Subcutaneous abdominal adipose tissue (tissue), 5 donors: ENCODE measurements around the gene MAML3.
A peak's percentile ranks its signal among the peaks of the same experiment; 100 is the strongest.

Source experiments
- H3K27ac ChIP-seq: one replicate; pipeline ENCODE4 v1.7.0; 2013; ENCODE audit warnings: low read depth, mild to moderate bottlenecking, inconsistent platforms, low read length, moderate library complexity
- H3K27me3 ChIP-seq, 5 donors: one replicate each; pipeline ENCODE4 v1.7.0; 2013; ENCODE audit warnings: low read length in 5 of 5, inconsistent platforms in 1 of 5; ENCODE audit not compliant: control insufficient read depth in 5 of 5, insufficient read depth in 4 of 5
- H3K36me3 ChIP-seq, 5 donors: one replicate each; pipeline ENCODE4 v1.7.0; 2013; ENCODE audit warnings: low read length in 5 of 5; ENCODE audit not compliant: control insufficient read depth in 5 of 5, insufficient read depth in 5 of 5
- H3K4me1 ChIP-seq, 5 donors: one replicate each; pipeline ENCODE4 v1.7.0; 2013; ENCODE audit warnings: low read length in 5 of 5, mild to moderate bottlenecking in 3 of 5, moderate library complexity in 1 of 5; ENCODE audit not compliant: control insufficient read depth in 5 of 5, insufficient read depth in 5 of 5
- H3K4me3 ChIP-seq, 5 donors: one replicate each; pipeline ENCODE4 v1.7.0; 2013; ENCODE audit warnings: low read length in 5 of 5, low read depth in 1 of 5
- H3K9ac ChIP-seq, 5 donors: one replicate each; pipeline ENCODE4 v1.7.0; 2013; ENCODE audit warnings: low read length in 5 of 5, mild to moderate bottlenecking in 4 of 5, moderate library complexity in 3 of 5
- H3K9me3 ChIP-seq, 5 donors: one replicate each; pipeline ENCODE4 v1.7.0; 2013; ENCODE audit warnings: low read length in 5 of 5; ENCODE audit not compliant: control insufficient read depth in 5 of 5
- donor health status: healthy.
- donor health status: healthy.
- donor health status: healthy.
- donor health status: healthy.
- donor health status: healthy.

Gene MAML3

GRCh38 chr4:140085062-140085622 is 68.8 kb downstream of the MAML3 start:
- Histone ChIP-seq H3K36me3 (no peaks in the 10 kb centered on the region), H3K9me3 (no peaks in the 10 kb centered on the region), H3K27me3 (no peaks in the 10 kb centered on the region), H3K9ac (no peak overlapping the region), H3K4me1 (peaks cover 0 to 21% (median 5%) of the 10 kb centered on the region in 5 donors), H3K27ac (peak overlapping the region; percentile 32), H3K4me3 (no peak overlapping the region)

GRCh38 chr4:140084385-140084784 is 69.6 kb downstream of the MAML3 start:
- H3K27ac ChIP-seq, result peak overlapping the region; percentile 32
- peak overlapping the region in 1 of 5 donors; percentile 24 for H3K4me3 ChIP-seq
- no peaks in the 10 kb centered on the region for H3K36me3 ChIP-seq
- H3K9ac ChIP-seq, result no peak overlapping the region
- no peaks in the 10 kb centered on the region for H3K9me3 ChIP-seq
- no peaks in the 10 kb centered on the region for H3K27me3 ChIP-seq
- peaks cover 0 to 21% (median 5%) of the 10 kb centered on the region in 5 donors for H3K4me1 ChIP-seq

GRCh38 chr4:140082391-140082755 is 71.6 kb downstream of the MAML3 start:
- Histone ChIP-seq H3K4me3 (no peak overlapping the region), H3K36me3 (no peaks in the 10 kb centered on the region), H3K27ac (no peak overlapping the region), H3K9ac (no peak overlapping the region), H3K4me1 (peaks cover 0 to 21% (median 16%) of the 10 kb centered on the region in 5 donors), H3K27me3 (no peaks in the 10 kb centered on the region), H3K9me3 (no peaks in the 10 kb centered on the region)

GRCh38 chr4:140081641-140082390 is 72.2 kb downstream of the MAML3 start:
- H3K9me3 ChIP-seq, result no peaks in the 10 kb centered on the region
- H3K27me3 ChIP-seq, result no peaks in the 10 kb centered on the region
- no peak overlapping the region for H3K27ac ChIP-seq
- H3K4me1 ChIP-seq, result peaks cover 0 to 21% (median 16%) of the 10 kb centered on the region in 5 donors
- no peak overlapping the region for H3K9ac ChIP-seq
- no peaks in the 10 kb centered on the region for H3K36me3 ChIP-seq
- no peak overlapping the region for H3K4me3 ChIP-seq

- Histone ChIP-seq H3K4me1 (peaks cover 0 to 21% (median 16%) of the 10 kb centered on the region in 5 donors), H3K27me3 (no peaks in the 10 kb centered on the region)
Measured at GRCh38 chr4:140080883-140081282, 73.1 kb downstream of the MAML3 start.

GRCh38 chr4:140078366-140078765 is 75.6 kb downstream of the MAML3 start:
- peak overlapping the region; percentile 55 for H3K27ac ChIP-seq
- H3K4me1 ChIP-seq, result peaks cover 0 to 16% (median 2%) of the 10 kb centered on the region in 5 donors
- H3K36me3 ChIP-seq, result no peaks in the 10 kb centered on the region
- H3K27me3 ChIP-seq, result no peaks in the 10 kb centered on the region
- H3K9me3 ChIP-seq, result no peaks in the 10 kb centered on the region
- no peak overlapping the region for H3K4me3 ChIP-seq
- H3K9ac ChIP-seq, result peak overlapping the region in 2 of 5 donors; percentile 21 to 32

More at GRCh38 chr4:140080883-140081282, 73.1 kb downstream of the MAML3 start:
- Histone ChIP-seq H3K4me3 (no peak overlapping the region), H3K9ac (no peak overlapping the region), H3K9me3 (no peaks in the 10 kb centered on the region), H3K27ac (no peak overlapping the region), H3K36me3 (no peaks in the 10 kb centered on the region)

- Histone ChIP-seq H3K9ac (no peak overlapping the region), H3K27ac (no peak overlapping the region), H3K4me3 (no peak overlapping the region), H3K9me3 (no peaks in the 10 kb centered on the region), H3K4me1 (peaks cover 0 to 17% (median 6%) of the 10 kb centered on the region in 5 donors), H3K27me3 (no peaks in the 10 kb centered on the region), H3K36me3 (no peaks in the 10 kb centered on the region)
Measured at GRCh38 chr4:140076307-140076706, 77.7 kb downstream of the MAML3 start.

- peaks cover 0 to 25% (median 15%) of the 10 kb centered on the region in 5 donors for H3K4me1 ChIP-seq
- no peaks in the 10 kb centered on the region for H3K36me3 ChIP-seq
- no peak overlapping the region for H3K27ac ChIP-seq
- H3K9me3 ChIP-seq, result no peaks in the 10 kb centered on the region
- H3K4me3 ChIP-seq, result no peak overlapping the region
- H3K27me3 ChIP-seq, result no peaks in the 10 kb centered on the region
- H3K9ac ChIP-seq, result no peak overlapping the region
Measured at GRCh38 chr4:140071806-140072205, 82.2 kb downstream of the MAML3 start.

GRCh38 chr4:140070973-140071372 is 83.0 kb downstream of the MAML3 start:
- H3K27me3 ChIP-seq, result no peaks in the 10 kb centered on the region
- peaks cover 0 to 29% (median 18%) of the 10 kb centered on the region in 5 donors for H3K4me1 ChIP-seq
- H3K4me3 ChIP-seq, result no peak overlapping the region
- no peaks in the 10 kb centered on the region for H3K36me3 ChIP-seq
- no peak overlapping the region for H3K27ac ChIP-seq
- H3K9me3 ChIP-seq, result no peaks in the 10 kb centered on the region
- no peak overlapping the region for H3K9ac ChIP-seq

GRCh38 chr4:140070366-140070765 is 83.6 kb downstream of the MAML3 start:
- H3K36me3 ChIP-seq, result no peaks in the 10 kb centered on the region
- H3K4me1 ChIP-seq, result peaks cover 0 to 36% (median 24%) of the 10 kb centered on the region in 5 donors
- no peaks in the 10 kb centered on the region for H3K9me3 ChIP-seq
- no peak overlapping the region for H3K9ac ChIP-seq
- no peaks in the 10 kb centered on the region for H3K27me3 ChIP-seq
- H3K27ac ChIP-seq, result no peak overlapping the region
- H3K4me3 ChIP-seq, result no peak overlapping the region
